PC-9 (cell line): Measurements from ENCODE around the gene POLA1. TPM values are rescaled to one million over a fixed set of nuclear protein-coding genes. Genes with fewer than 3 reads are reported as not detected.

Experiments used
- BruUV-seq: library from RNA; stranded (reverse); fragments of 400-500 nt; replicated peaks from 2 replicates; lab custom pipeline; 2021; lab: Mats Ljungman, UMichigan
- CTCF ChIA-PET: fragments of 300-600 bp; sonication (Branson Sonifier 250); formaldehyde crosslinking; loops from one replicate; lab custom pipeline; 2022; ENCODE audit warnings: antibody characterized with exemption; lab: Charles Lee
- POLR2A ChIA-PET: fragments of 300-600 bp; sonication (Branson Sonifier 250); formaldehyde crosslinking; loops from one replicate; lab custom pipeline; 2022; ENCODE audit warnings: antibody characterized with exemption; ENCODE audit not compliant: unreplicated experiment; lab: Charles Lee
- DNase-seq, 2 experiments: peaks; one replicate each; pipeline versions ENCODE4 v3.0.0 to v3.0.0-alpha.2; 2015 to 2022; ENCODE audit warnings: mixed read lengths in 1 of 2
- H2AFZ ChIP-seq: fragments of 200-600 bp; sonication (generic); 2 replicates; pipeline ENCODE4 v1.8.1; 2017; ENCODE audit warnings: antibody characterized with exemption
- H3F3A ChIP-seq: fragments of 200-600 bp; sonication (generic); 2 replicates; pipeline ENCODE4 v1.8.1; 2017; ENCODE audit warnings: antibody characterized with exemption, mild to moderate bottlenecking, low read depth; ENCODE audit not compliant: insufficient read depth
- H3K27ac ChIP-seq: fragments of 200-600 bp; sonication (generic); 2 replicates; pipeline ENCODE4 v1.6.1; 2016; ENCODE audit warnings: mixed run types
- H3K27me3 ChIP-seq: fragments of 200-600 bp; sonication (generic); 2 replicates; pipeline ENCODE4 v1.6.1; 2016; ENCODE audit warnings: low read depth, mixed run types; ENCODE audit not compliant: insufficient read depth
- H3K36me3 ChIP-seq: fragments of 200-600 bp; sonication (generic); 2 replicates; pipeline ENCODE4 v1.6.1; 2016; ENCODE audit warnings: low read depth, mixed run types
- H3K4me1 ChIP-seq: fragments of 200-600 bp; sonication (generic); replicated peaks from 2 replicates; pipeline ENCODE4 v1.6.1; 2016; ENCODE audit warnings: mixed run types; ENCODE audit not compliant: insufficient read depth
- H3K4me2 ChIP-seq: fragments of 200-600 bp; sonication (generic); 2 replicates; pipeline ENCODE4 v1.6.1; 2017; ENCODE audit warnings: mixed run types
- H3K4me3 ChIP-seq: fragments of 200-600 bp; sonication (generic); 2 replicates; pipeline ENCODE4 v1.6.1; 2016; ENCODE audit warnings: mixed run types
- H3K79me2 ChIP-seq: fragments of 200-600 bp; sonication (generic); 2 replicates; pipeline ENCODE4 v1.6.1; 2017; ENCODE audit warnings: low read depth, mixed run types
- H3K9me2 ChIP-seq: fragments of 200-600 bp; sonication (generic); 2 replicates; pipeline ENCODE4 v1.8.1; 2017; ENCODE audit warnings: mild to moderate bottlenecking; ENCODE audit not compliant: insufficient read depth
- H3K9me3 ChIP-seq: fragments of 200-600 bp; sonication (generic); 2 replicates; pipeline ENCODE4 v1.8.1; 2016; ENCODE audit warnings: low read depth; ENCODE audit not compliant: insufficient read depth
- H4K20me1 ChIP-seq: fragments of 200-600 bp; sonication (generic); 2 replicates; pipeline ENCODE4 v1.8.1; 2017; ENCODE audit not compliant: insufficient read depth
- CTCF ChIP-seq: fragments of 200-600 bp; sonication (generic); conservative IDR thresholded peaks from 2 replicates; pipeline ENCODE4 v1.6.1; 2017; ENCODE audit warnings: mixed run types, antibody characterized with exemption, mild to moderate bottlenecking, moderate library complexity
- EZH2 ChIP-seq: fragments of 200-600 bp; sonication (generic); IDR thresholded peaks from 2 replicates; pipeline ENCODE4 v1.8.0; 2017; ENCODE audit warnings: antibody characterized with exemption, low read depth
- intact Hi-C: fragments of 100-400 bp; cut with micrococcal nuclease; formaldehyde crosslinking; loops from one replicate; pipeline ENCODE4 v1.10.0; 2022; ENCODE audit not compliant: unreplicated experiment
- total RNA-seq: library from RNA; stranded (reverse); gene quantifications from 2 replicates; pipeline ENCODE4 v1.2.3, GENCODE V29; 2021

The POLA1 gene
- total RNA-seq, 1 experiment from 2014 or later, result 24.6 TPM

- ChIA-PET CTCF (no interaction called here), POLR2A (no interaction called here)
- H3K79me2 ChIP-seq, result no peaks in the 10 kb centered on the region
- H2AFZ ChIP-seq, result no peak overlapping the region
- intact Hi-C loops, result no loop called here
- no peaks in the 10 kb centered on the region for H3K36me3 ChIP-seq
- H3K4me1 ChIP-seq, result peaks cover 8% of the 10 kb centered on the region; the same call in 1 of the 2 replicates
- H3K4me3 ChIP-seq, result no peak overlapping the region
- H3K27ac ChIP-seq, result no peak overlapping the region
- H3K4me2 ChIP-seq, result no peak overlapping the region
- no peak for DNase-seq
- peaks cover 11% of the 10 kb centered on the region; the same call in 1 of the 2 replicates for H3K27me3 ChIP-seq
- no peaks in the 10 kb centered on the region for H3K9me2 ChIP-seq
- no peaks in the 10 kb centered on the region for H4K20me1 ChIP-seq
- BruUV-seq, result no TSS peak
- H3K9me3 ChIP-seq, result no peaks in the 10 kb centered on the region
- TF ChIP-seq EZH2 (no peak), CTCF (no peak)
- H3F3A ChIP-seq, result no peaks in the 10 kb centered on the region
These were observed 332.9 kb downstream of the POLA1 start for GRCh38 chrX:25026576-25026975.

- Histone ChIP-seq H3K27me3 (0 out of 2 replicates have a peak, but pooled peaks cover 4% of the 10 kb centered on the region), H3K9me3 (no peaks in the 10 kb centered on the region), H4K20me1 (no peaks in the 10 kb centered on the region), H3K4me1 (peaks cover 8% of the 10 kb centered on the region; the same call in 1 of the 2 replicates), H3F3A (no peaks in the 10 kb centered on the region), H3K27ac (no peak overlapping the region), H3K4me3 (no peak overlapping the region), H3K4me2 (0 out of 2 replicates have a peak overlapping the region, but pooled peaks have one; percentile 19), H3K36me3 (no peaks in the 10 kb centered on the region), H2AFZ (no peak overlapping the region), H3K79me2 (no peaks in the 10 kb centered on the region), H3K9me2 (no peaks in the 10 kb centered on the region)
- peak in 1 of 2 experiments; percentile 66 for DNase-seq
- ChIA-PET CTCF (interaction anchor here (0.6 to 0.8 kb wide), 3 partner anchors 13 to 190 kb away, joined by 3 to 9 read pairs (median 5); partner anchors contain the start of gene ARX), POLR2A (no interaction called here)
- BruUV-seq, result no TSS peak
- intact Hi-C loops, result no loop called here
- TF ChIP-seq EZH2 (no peak), CTCF (no peak)
These were observed 335.0 kb downstream of the POLA1 start for GRCh38 chrX:25028726-25029125.

GRCh38 chrX:25029288-25029825 lies 335.6 kb downstream of the POLA1 start:
- no peaks in the 10 kb centered on the region for H3F3A ChIP-seq
- ChIA-PET POLR2A (no interaction called here), CTCF (interaction anchor here (0.7 kb wide), 1 partner anchor 34 kb away, joined by 3 read pairs; no protein-coding TSS in a partner anchor)
- DNase-seq, result no peak
- H2AFZ ChIP-seq, result no peak overlapping the region
- no peak overlapping the region for H3K4me2 ChIP-seq
- TF ChIP-seq EZH2 (no peak), CTCF (no peak)
- intact Hi-C loops, result no loop called here
- H3K4me1 ChIP-seq, result peaks cover 8% of the 10 kb centered on the region; the same call in 1 of the 2 replicates
- no peak overlapping the region for H3K4me3 ChIP-seq
- H3K9me3 ChIP-seq, result no peaks in the 10 kb centered on the region
- H4K20me1 ChIP-seq, result no peaks in the 10 kb centered on the region
- H3K79me2 ChIP-seq, result no peaks in the 10 kb centered on the region
- no peaks in the 10 kb centered on the region for H3K9me2 ChIP-seq
- BruUV-seq, result no TSS peak
- no peak overlapping the region for H3K27ac ChIP-seq
- H3K27me3 ChIP-seq, result no peaks in the 10 kb centered on the region
- no peaks in the 10 kb centered on the region for H3K36me3 ChIP-seq
